ENCODE results near the gene RNF145.

The RNF145 gene

GRCh38 chr5:159210846-159211245, 1.5 kb upstream of the RNF145 start:
- H3K36me3 ChIP-seq (ENCODE audit: control insufficient read depth, insufficient read depth, low read length), result no peaks in the 10 kb centered on the region
- no CpG with 5 or more reads among the region's 1 CpG for WGBS (ENCODE audit: extremely low coverage, insufficient coverage, low lambda C conversion rate)
- H3K4ac ChIP-seq (ENCODE audit: low read depth, low read length), result no peak overlapping the region
- no peak overlapping the region for H3K23ac ChIP-seq (ENCODE audit: low read length)
- no peak overlapping the region for H3K9ac ChIP-seq (ENCODE audit: low read length)
- no peak overlapping the region for H3K18ac ChIP-seq (ENCODE audit: low read length)
- no peak overlapping the region for H3K4me3 ChIP-seq (ENCODE audit: low read length)
- no peaks in the 10 kb centered on the region for H3K79me1 ChIP-seq (ENCODE audit: low read length)
- H4K8ac ChIP-seq (ENCODE audit: low read depth, low read length), result no peak overlapping the region
- peaks cover 10% of the 10 kb centered on the region for H3K4me1 ChIP-seq (ENCODE audit: control insufficient read depth, low read depth, low read length)
- H3K56ac ChIP-seq (ENCODE audit: low read length), result no peak overlapping the region
- no peaks in the 10 kb centered on the region for H3K27me3 ChIP-seq (ENCODE audit: insufficient read depth, low read length, poor library complexity)
- peak; percentile 14 for DNase-seq
- no peak overlapping the region for H2AK5ac ChIP-seq (ENCODE audit: low read length)
- H3K27ac ChIP-seq (ENCODE audit: low read depth, low read length), result no peak overlapping the region
- no peak overlapping the region for H2BK5ac ChIP-seq (ENCODE audit: low read length)
- no peak overlapping the region for H4K5ac ChIP-seq (ENCODE audit: low read length)
- H2BK120ac ChIP-seq (ENCODE audit: low read depth, low read length), result no peak overlapping the region
- peaks cover 20% of the 10 kb centered on the region for H3K79me2 ChIP-seq (ENCODE audit: control insufficient read depth, insufficient read depth, low read length)
- H2BK15ac ChIP-seq (replicated peaks; ENCODE audit: low read depth), result no peak overlapping the region
- H3K4me2 ChIP-seq (ENCODE audit: low read length), result no peak overlapping the region

- peak; percentile 13 for DNase-seq
- Histone ChIP-seq H3K4me1 (ENCODE audit: control insufficient read depth, low read depth, low read length) (peaks cover 10% of the 10 kb centered on the region), H3K23ac (ENCODE audit: low read length) (no peak overlapping the region), H3K18ac (ENCODE audit: low read length) (no peak overlapping the region), H3K4ac (ENCODE audit: low read depth, low read length) (no peak overlapping the region), H2BK15ac (replicated peaks; ENCODE audit: low read depth) (no peak overlapping the region), H4K8ac (ENCODE audit: low read depth, low read length) (no peak overlapping the region), H2BK120ac (ENCODE audit: low read depth, low read length) (no peak overlapping the region), H3K56ac (ENCODE audit: low read length) (no peak overlapping the region), H3K79me2 (ENCODE audit: control insufficient read depth, insufficient read depth, low read length) (peaks cover 22% of the 10 kb centered on the region), H4K5ac (ENCODE audit: low read length) (no peak overlapping the region), H3K9ac (ENCODE audit: low read length) (no peak overlapping the region), H2BK5ac (ENCODE audit: low read length) (no peak overlapping the region), H3K79me1 (ENCODE audit: low read length) (no peaks in the 10 kb centered on the region), H3K4me3 (ENCODE audit: low read length) (no peak overlapping the region), H3K27ac (ENCODE audit: low read depth, low read length) (no peak overlapping the region), H3K4me2 (ENCODE audit: low read length) (no peak overlapping the region), H2AK5ac (ENCODE audit: low read length) (no peak overlapping the region), H3K27me3 (ENCODE audit: insufficient read depth, low read length, poor library complexity) (no peaks in the 10 kb centered on the region), H3K36me3 (ENCODE audit: control insufficient read depth, insufficient read depth, low read length) (no peaks in the 10 kb centered on the region)
- WGBS (ENCODE audit: extremely low coverage, insufficient coverage, low lambda C conversion rate), result no CpG with 5 or more reads among the region's 4 CpGs
These were observed 883 bp upstream of the RNF145 start for GRCh38 chr5:159210210-159210661.

GRCh38 chr5:159208514-159209437, 577 bp downstream of the RNF145 start:
- Histone ChIP-seq H3K9ac (ENCODE audit: low read length) (peak overlapping the region; percentile 85), H4K5ac (ENCODE audit: low read length) (no peak overlapping the region), H3K4ac (ENCODE audit: low read depth, low read length) (peak overlapping the region; percentile 83), H3K23ac (ENCODE audit: low read length) (no peak overlapping the region), H2BK5ac (ENCODE audit: low read length) (peak overlapping the region; percentile 14), H3K56ac (ENCODE audit: low read length) (peak overlapping the region; percentile 95), H3K18ac (ENCODE audit: low read length) (peak overlapping the region; percentile 99), H3K4me3 (ENCODE audit: low read length) (peak overlapping the region; percentile 81), H3K27me3 (ENCODE audit: insufficient read depth, low read length, poor library complexity) (no peaks in the 10 kb centered on the region), H2BK120ac (ENCODE audit: low read depth, low read length) (peak overlapping the region; percentile 84), H3K27ac (ENCODE audit: low read depth, low read length) (peak overlapping the region; percentile 55), H3K4me2 (ENCODE audit: low read length) (peak overlapping the region; percentile 38), H3K36me3 (ENCODE audit: control insufficient read depth, insufficient read depth, low read length) (no peaks in the 10 kb centered on the region), H2AK5ac (ENCODE audit: low read length) (no peak overlapping the region), H3K79me1 (ENCODE audit: low read length) (no peaks in the 10 kb centered on the region), H3K4me1 (ENCODE audit: control insufficient read depth, low read depth, low read length) (peaks cover 10% of the 10 kb centered on the region), H3K79me2 (ENCODE audit: control insufficient read depth, insufficient read depth, low read length) (peaks cover 29% of the 10 kb centered on the region), H2BK15ac (replicated peaks; ENCODE audit: low read depth) (no peak overlapping the region), H4K8ac (ENCODE audit: low read depth, low read length) (no peak overlapping the region)
- WGBS (ENCODE audit: extremely low coverage, insufficient coverage, low lambda C conversion rate), result no CpG with 5 or more reads among the region's 65 CpGs
- DNase-seq, result peak; percentile 86

GRCh38 chr5:159207686-159208513, 1.5 kb downstream of the RNF145 start:
- no CpG with 5 or more reads among the region's 35 CpGs for WGBS (ENCODE audit: extremely low coverage, insufficient coverage, low lambda C conversion rate)
- H3K36me3 ChIP-seq (ENCODE audit: control insufficient read depth, insufficient read depth, low read length), result no peaks in the 10 kb centered on the region

GRCh38 chr5:159207222-159207685, 2.1 kb downstream of the RNF145 start:
- Histone ChIP-seq H3K4me2 (ENCODE audit: low read length) (peak overlapping the region; percentile 38), H3K4me1 (ENCODE audit: control insufficient read depth, low read depth, low read length) (peaks cover 10% of the 10 kb centered on the region), H3K56ac (ENCODE audit: low read length) (peak overlapping the region; percentile 95), H3K27me3 (ENCODE audit: insufficient read depth, low read length, poor library complexity) (no peaks in the 10 kb centered on the region), H4K5ac (ENCODE audit: low read length) (no peak overlapping the region), H3K4ac (ENCODE audit: low read depth, low read length) (no peak overlapping the region), H3K79me1 (ENCODE audit: low read length) (no peaks in the 10 kb centered on the region), H3K36me3 (ENCODE audit: control insufficient read depth, insufficient read depth, low read length) (no peaks in the 10 kb centered on the region), H2BK120ac (ENCODE audit: low read depth, low read length) (no peak overlapping the region), H3K23ac (ENCODE audit: low read length) (no peak overlapping the region), H2BK15ac (replicated peaks; ENCODE audit: low read depth) (no peak overlapping the region), H2AK5ac (ENCODE audit: low read length) (no peak overlapping the region), H3K18ac (ENCODE audit: low read length) (peak overlapping the region; percentile 30), H3K9ac (ENCODE audit: low read length) (peak overlapping the region; percentile 85), H2BK5ac (ENCODE audit: low read length) (no peak overlapping the region), H3K4me3 (ENCODE audit: low read length) (peak overlapping the region; percentile 76), H4K8ac (ENCODE audit: low read depth, low read length) (no peak overlapping the region), H3K79me2 (ENCODE audit: control insufficient read depth, insufficient read depth, low read length) (peaks cover 32% of the 10 kb centered on the region), H3K27ac (ENCODE audit: low read depth, low read length) (peak overlapping the region; percentile 55)
- WGBS (ENCODE audit: extremely low coverage, insufficient coverage, low lambda C conversion rate), result no CpG with 5 or more reads among the region's 5 CpGs
- DNase-seq, result no peak

More at GRCh38 chr5:159207686-159208513, 1.5 kb downstream of the RNF145 start:
- H3K4me2 ChIP-seq (ENCODE audit: low read length), result peak overlapping the region; percentile 38
- H3K23ac ChIP-seq (ENCODE audit: low read length), result no peak overlapping the region
- no peak overlapping the region for H4K8ac ChIP-seq (ENCODE audit: low read depth, low read length)
- peaks cover 31% of the 10 kb centered on the region for H3K79me2 ChIP-seq (ENCODE audit: control insufficient read depth, insufficient read depth, low read length)
- no peak overlapping the region for H2BK5ac ChIP-seq (ENCODE audit: low read length)
- H3K18ac ChIP-seq (ENCODE audit: low read length), result peak overlapping the region; percentile 99
- peak overlapping the region; percentile 85 for H3K9ac ChIP-seq (ENCODE audit: low read length)
- H3K56ac ChIP-seq (ENCODE audit: low read length), result peak overlapping the region; percentile 95
- DNase-seq, result peak; percentile 95
- peak overlapping the region; percentile 83 for H3K4ac ChIP-seq (ENCODE audit: low read depth, low read length)
- H2BK15ac ChIP-seq (replicated peaks; ENCODE audit: low read depth), result no peak overlapping the region
- no peak overlapping the region for H4K5ac ChIP-seq (ENCODE audit: low read length)
- no peaks in the 10 kb centered on the region for H3K79me1 ChIP-seq (ENCODE audit: low read length)
- peaks cover 10% of the 10 kb centered on the region for H3K4me1 ChIP-seq (ENCODE audit: control insufficient read depth, low read depth, low read length)
- no peak overlapping the region for H2BK120ac ChIP-seq (ENCODE audit: low read depth, low read length)
- H3K27ac ChIP-seq (ENCODE audit: low read depth, low read length), result peak overlapping the region; percentile 55
- no peak overlapping the region for H2AK5ac ChIP-seq (ENCODE audit: low read length)
- no peaks in the 10 kb centered on the region for H3K27me3 ChIP-seq (ENCODE audit: insufficient read depth, low read length, poor library complexity)
- H3K4me3 ChIP-seq (ENCODE audit: low read length), result peak overlapping the region; percentile 76

All from mesendoderm (in vitro differentiated cells).